ENCODE data around the gene ISG15. TPM values are rescaled to one million over a fixed set of nuclear protein-coding genes. Genes with fewer than 3 reads are reported as not detected.

The ISG15 gene
- total and polyA plus RNA-seq, 2 of the 13 experiments (the other 11 are each of a cell fraction or from before 2014, with no cell fraction given) = 42.1 to 54.9 TPM

DNA sequence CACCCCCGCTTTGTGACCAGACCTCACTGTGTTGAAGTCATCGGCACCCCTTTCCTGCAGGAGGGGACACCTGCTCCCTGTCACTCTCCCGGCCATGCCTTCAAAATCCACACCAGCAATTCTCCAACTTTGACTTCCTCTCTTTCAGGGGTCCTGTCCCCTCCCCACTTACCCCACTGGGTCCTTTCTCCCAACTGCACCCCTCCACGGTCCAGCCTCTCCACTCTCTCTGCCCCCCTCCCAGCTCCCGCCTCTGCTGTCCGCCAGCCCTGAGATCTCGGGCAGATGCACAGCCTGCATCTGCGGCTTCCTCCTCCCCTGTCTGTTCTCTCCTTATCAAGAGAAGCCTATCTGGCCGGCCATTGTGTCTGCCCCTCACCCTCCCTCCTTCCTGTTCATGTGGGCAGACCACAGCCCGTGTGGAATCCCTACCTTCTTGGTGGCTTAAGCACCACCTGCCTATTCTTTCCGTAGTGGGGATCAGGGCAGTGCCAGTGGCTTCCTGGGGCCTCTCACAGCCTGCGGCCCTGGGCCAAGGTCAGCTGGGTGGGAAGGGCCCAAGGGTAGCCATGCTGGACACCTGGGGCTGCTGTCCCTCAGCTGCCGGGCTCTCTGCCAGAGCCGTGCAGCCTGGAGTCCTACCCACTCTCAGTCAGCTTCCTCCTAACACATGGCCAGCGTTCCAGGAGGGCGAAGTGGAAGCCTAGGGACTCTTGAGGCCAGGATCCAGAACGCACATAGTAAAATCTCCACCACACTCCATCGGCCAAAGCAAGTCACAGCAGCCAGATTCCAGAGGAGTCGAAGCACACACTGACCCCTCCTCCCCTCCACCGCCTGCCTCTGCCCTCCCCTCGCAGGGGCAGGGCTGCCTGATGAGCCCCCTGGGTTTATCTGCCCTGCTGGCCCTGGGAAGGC lies 8.3 kb upstream of the ISG15 start (continued):
- TF ChIP-seq, protein P1, sequence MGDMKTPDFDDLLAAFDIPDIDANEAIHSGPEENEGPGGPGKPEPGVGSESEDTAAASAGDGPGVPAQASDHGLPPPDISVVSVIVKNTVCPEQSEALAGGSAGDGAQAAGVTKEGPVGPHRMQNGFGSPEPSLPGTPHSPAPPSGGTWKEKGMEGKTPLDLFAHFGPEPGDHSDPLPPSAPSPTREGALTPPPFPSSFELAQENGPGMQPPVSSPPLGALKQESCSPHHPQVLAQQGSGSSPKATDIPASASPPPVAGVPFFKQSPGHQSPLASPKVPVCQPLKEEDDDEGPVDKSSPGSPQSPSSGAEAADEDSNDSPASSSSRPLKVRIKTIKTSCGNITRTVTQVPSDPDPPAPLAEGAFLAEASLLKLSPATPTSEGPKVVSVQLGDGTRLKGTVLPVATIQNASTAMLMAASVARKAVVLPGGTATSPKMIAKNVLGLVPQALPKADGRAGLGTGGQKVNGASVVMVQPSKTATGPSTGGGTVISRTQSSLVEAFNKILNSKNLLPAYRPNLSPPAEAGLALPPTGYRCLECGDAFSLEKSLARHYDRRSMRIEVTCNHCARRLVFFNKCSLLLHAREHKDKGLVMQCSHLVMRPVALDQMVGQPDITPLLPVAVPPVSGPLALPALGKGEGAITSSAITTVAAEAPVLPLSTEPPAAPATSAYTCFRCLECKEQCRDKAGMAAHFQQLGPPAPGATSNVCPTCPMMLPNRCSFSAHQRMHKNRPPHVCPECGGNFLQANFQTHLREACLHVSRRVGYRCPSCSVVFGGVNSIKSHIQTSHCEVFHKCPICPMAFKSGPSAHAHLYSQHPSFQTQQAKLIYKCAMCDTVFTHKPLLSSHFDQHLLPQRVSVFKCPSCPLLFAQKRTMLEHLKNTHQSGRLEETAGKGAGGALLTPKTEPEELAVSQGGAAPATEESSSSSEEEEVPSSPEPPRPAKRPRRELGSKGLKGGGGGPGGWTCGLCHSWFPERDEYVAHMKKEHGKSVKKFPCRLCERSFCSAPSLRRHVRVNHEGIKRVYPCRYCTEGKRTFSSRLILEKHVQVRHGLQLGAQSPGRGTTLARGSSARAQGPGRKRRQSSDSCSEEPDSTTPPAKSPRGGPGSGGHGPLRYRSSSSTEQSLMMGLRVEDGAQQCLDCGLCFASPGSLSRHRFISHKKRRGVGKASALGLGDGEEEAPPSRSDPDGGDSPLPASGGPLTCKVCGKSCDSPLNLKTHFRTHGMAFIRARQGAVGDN (CRISPR knock-in tag; IDR thresholded peaks at IDR 0.05) = peak; percentile 95
- TF ChIP-seq ZNF354B (CRISPR knock-in tag; IDR thresholded peaks at IDR 0.05) (no peak), ZNF292 (CRISPR knock-in tag; IDR thresholded peaks at IDR 0.05; ENCODE audit: borderline replicate concordance, low read depth) (no peak), FOXK2 (IDR thresholded peaks at IDR 0.05) (no peak), ZSCAN21 (CRISPR knock-in tag; IDR thresholded peaks at IDR 0.05; ENCODE audit: borderline replicate concordance) (no peak; the same call in 1 of the 2 replicates), SCMH1 (CRISPR knock-in tag; IDR thresholded peaks at IDR 0.05; ENCODE audit: borderline replicate concordance) (no peak), ZNF331 (CRISPR knock-in tag; IDR thresholded peaks at IDR 0.05) (no peak), RELA (CRISPR knock-in tag; IDR thresholded peaks at IDR 0.05) (no peak), ZFP90 (CRISPR knock-in tag; IDR thresholded peaks at IDR 0.05; ENCODE audit: borderline replicate concordance) (no peak), ZBTB3 (CRISPR knock-in tag; IDR thresholded peaks at IDR 0.05; ENCODE audit: borderline replicate concordance, low read depth) (no peak), CAMTA2 (CRISPR knock-in tag; IDR thresholded peaks at IDR 0.05; ENCODE audit: borderline replicate concordance) (no peak), ZNF841 (CRISPR knock-in tag; IDR thresholded peaks at IDR 0.05; ENCODE audit: borderline replicate concordance) (no peak), HOXA3 (CRISPR knock-in tag; IDR thresholded peaks at IDR 0.05) (peak; percentile 66), NFKB2 (CRISPR knock-in tag; IDR thresholded peaks at IDR 0.05; ENCODE audit: borderline replicate concordance) (no peak; the same call in 1 of the 2 replicates), NR3C1 (CRISPR knock-in tag; IDR thresholded peaks at IDR 0.05) (no peak), HCFC1 (IDR thresholded peaks at IDR 0.05; ENCODE audit: low read depth, low read length) (no peak), ZNF350 (CRISPR knock-in tag; IDR thresholded peaks at IDR 0.05; ENCODE audit: borderline replicate concordance, low read depth) (peak; percentile 18; the same call in 1 of the 2 replicates)
- TF ChIP-seq, protein P2, sequence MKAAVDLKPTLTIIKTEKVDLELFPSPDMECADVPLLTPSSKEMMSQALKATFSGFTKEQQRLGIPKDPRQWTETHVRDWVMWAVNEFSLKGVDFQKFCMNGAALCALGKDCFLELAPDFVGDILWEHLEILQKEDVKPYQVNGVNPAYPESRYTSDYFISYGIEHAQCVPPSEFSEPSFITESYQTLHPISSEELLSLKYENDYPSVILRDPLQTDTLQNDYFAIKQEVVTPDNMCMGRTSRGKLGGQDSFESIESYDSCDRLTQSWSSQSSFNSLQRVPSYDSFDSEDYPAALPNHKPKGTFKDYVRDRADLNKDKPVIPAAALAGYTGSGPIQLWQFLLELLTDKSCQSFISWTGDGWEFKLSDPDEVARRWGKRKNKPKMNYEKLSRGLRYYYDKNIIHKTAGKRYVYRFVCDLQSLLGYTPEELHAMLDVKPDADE (CRISPR knock-in tag; IDR thresholded peaks at IDR 0.05) = no peak
- TF ChIP-seq, protein P3, sequence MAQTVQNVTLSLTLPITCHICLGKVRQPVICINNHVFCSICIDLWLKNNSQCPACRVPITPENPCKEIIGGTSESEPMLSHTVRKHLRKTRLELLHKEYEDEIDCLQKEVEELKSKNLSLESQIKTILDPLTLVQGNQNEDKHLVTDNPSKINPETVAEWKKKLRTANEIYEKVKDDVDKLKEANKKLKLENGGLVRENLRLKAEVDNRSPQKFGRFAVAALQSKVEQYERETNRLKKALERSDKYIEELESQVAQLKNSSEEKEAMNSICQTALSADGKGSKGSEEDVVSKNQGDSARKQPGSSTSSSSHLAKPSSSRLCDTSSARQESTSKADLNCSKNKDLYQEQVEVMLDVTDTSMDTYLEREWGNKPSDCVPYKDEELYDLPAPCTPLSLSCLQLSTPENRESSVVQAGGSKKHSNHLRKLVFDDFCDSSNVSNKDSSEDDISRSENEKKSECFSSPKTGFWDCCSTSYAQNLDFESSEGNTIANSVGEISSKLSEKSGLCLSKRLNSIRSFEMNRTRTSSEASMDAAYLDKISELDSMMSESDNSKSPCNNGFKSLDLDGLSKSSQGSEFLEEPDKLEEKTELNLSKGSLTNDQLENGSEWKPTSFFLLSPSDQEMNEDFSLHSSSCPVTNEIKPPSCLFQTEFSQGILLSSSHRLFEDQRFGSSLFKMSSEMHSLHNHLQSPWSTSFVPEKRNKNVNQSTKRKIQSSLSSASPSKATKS (CRISPR knock-in tag; IDR thresholded peaks at IDR 0.05) = no peak
- TF ChIP-seq, protein P4, sequence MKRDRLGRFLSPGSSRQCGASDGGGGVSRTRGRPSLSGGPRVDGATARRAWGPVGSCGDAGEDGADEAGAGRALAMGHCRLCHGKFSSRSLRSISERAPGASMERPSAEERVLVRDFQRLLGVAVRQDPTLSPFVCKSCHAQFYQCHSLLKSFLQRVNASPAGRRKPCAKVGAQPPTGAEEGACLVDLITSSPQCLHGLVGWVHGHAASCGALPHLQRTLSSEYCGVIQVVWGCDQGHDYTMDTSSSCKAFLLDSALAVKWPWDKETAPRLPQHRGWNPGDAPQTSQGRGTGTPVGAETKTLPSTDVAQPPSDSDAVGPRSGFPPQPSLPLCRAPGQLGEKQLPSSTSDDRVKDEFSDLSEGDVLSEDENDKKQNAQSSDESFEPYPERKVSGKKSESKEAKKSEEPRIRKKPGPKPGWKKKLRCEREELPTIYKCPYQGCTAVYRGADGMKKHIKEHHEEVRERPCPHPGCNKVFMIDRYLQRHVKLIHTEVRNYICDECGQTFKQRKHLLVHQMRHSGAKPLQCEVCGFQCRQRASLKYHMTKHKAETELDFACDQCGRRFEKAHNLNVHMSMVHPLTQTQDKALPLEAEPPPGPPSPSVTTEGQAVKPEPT (CRISPR knock-in tag; IDR thresholded peaks at IDR 0.05; ENCODE audit: low read depth) = no peak

Data from HepG2 (cell line).